HL-60/S4 (cell line): ENCODE measurements around the gene DOP1B.

Experiments
- in situ Hi-C: fragments of 300-500 bp; cut with MboI; formaldehyde crosslinking; loops from 2 replicates; pipeline ENCODE4 v1.14.3; 2022; ENCODE audit warnings: low sequenced_read_pairs

The DOP1B gene

GRCh38 chr21:36202726-36203602 is 46.3 kb downstream of the DOP1B start:
- in situ Hi-C loops: no loop called here

DNA sequence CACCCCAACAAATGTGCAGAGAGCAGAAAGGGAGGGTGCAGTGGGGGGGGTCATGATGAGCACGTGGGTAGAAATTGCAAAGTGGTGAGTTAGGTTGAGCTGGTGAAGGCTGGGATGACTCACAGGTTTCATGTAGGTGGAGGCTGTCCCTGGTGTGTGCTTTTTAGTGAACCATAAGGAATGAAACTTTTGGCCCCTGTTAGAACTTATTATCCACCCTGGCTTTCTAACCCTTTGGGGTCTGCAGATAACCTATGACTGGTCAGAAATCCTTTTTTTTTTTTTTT is 46.9 kb downstream of the DOP1B start:
- in situ Hi-C loops: no loop called here

DNA sequence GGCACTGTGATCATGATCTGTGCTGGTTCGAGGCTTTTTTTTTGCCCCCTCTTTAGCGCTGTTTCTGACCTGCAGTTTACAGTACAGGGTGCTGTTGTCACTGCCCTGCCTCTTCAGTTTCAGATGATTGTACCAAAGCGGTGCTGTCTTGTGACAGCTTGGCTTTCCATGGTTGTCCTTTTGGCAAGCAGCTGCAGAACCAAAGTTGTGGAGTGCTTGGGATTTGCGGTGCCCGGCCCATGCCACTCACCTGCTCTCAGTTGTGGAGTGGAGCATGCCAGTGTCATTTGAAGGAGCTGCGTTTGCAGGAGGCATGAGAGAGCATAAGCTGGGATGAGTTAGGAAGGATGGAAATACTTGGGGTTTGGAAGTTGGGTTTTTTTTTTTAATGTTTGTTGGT is 48.4 kb downstream of the DOP1B start:
- in situ Hi-C loops: no loop called here

GRCh38 chr21:36205962-36206361 is 49.3 kb downstream of the DOP1B start:
- in situ Hi-C loops: no loop called here
